Mesenteric fat pad (tissue), 1 donor: ENCODE results near the gene CCN5. TPM values are rescaled to one million over a fixed set of nuclear protein-coding genes. Genes with fewer than 3 reads are reported as not detected.

ENCODE experiments used
- DNase-seq: peaks from one replicate; pipeline ENCODE4 v3.0.0-alpha.2; 2020; ENCODE audit warnings: low spot score
- total RNA-seq: library from RNA; stranded (reverse); fragmentation: NEBNext Ultra II Directional; extraction: Animal tissue kit (Norgen Biotek cat#: 25700); gene quantifications from one replicate; pipeline ENCODE4 v1.2.1, GENCODE V29; 2021
- donor health status: DM: yes; HTN: yes; CAD: no.

Gene CCN5
- total RNA-seq, 1 donor from 2014 or later, result 51.5 TPM

- no peak for DNase-seq
These were observed 20.6 kb downstream of the CCN5 start for GRCh38 chr20:44735816-44736169.

- no peak for DNase-seq
These were observed 21.2 kb downstream of the CCN5 start for GRCh38 chr20:44736170-44737021.

- no peak for DNase-seq
These were observed 21.9 kb downstream of the CCN5 start for GRCh38 chr20:44737116-44737515.

GRCh38 chr20:44738813-44739477, 23.8 kb downstream of the CCN5 start:
- no peak for DNase-seq

GRCh38 chr20:44739942-44740341, 24.8 kb downstream of the CCN5 start:
- DNase-seq, result no peak

- no peak for DNase-seq
These were observed 27.3 kb downstream of the CCN5 start for GRCh38 chr20:44742304-44743079.

GRCh38 chr20:44743080-44743701, 28.0 kb downstream of the CCN5 start:
- DNase-seq, result no peak

- DNase-seq, result no peak
These were observed 28.9 kb downstream of the CCN5 start for GRCh38 chr20:44743916-44744655.

- no peak for DNase-seq
These were observed 30.0 kb downstream of the CCN5 start for GRCh38 chr20:44745122-44745597.

GRCh38 chr20:44745598-44746366, 30.6 kb downstream of the CCN5 start, which contains the start of gene KCNK15:
KCNK15 (plus strand) TSS chr20:44745865; CDS start chr20:44745911, 46 bp downstream.
- DNase-seq, result no peak

GRCh38 chr20:44746367-44747165, 31.4 kb downstream of the CCN5 start:
- DNase-seq, result no peak

- DNase-seq, result no peak
These were observed 32.2 kb downstream of the CCN5 start for GRCh38 chr20:44747166-44748004.

GRCh38 chr20:44748005-44748370, 32.8 kb downstream of the CCN5 start:
- DNase-seq, result no peak

GRCh38 chr20:44750081-44750805, 35.1 kb downstream of the CCN5 start:
- no peak for DNase-seq

GRCh38 chr20:44752099-44752931, 37.1 kb downstream of the CCN5 start:
- no peak for DNase-seq

GRCh38 chr20:44754554-44754953, 39.4 kb downstream of the CCN5 start:
- DNase-seq, result no peak
